WTC11 (cell line): ENCODE data around the gene NEDD9. TPM values are rescaled to one million over a fixed set of nuclear protein-coding genes. Genes with fewer than 3 reads are reported as not detected.

Experiments
- ATAC-seq: fragments of 200-7000 bp; cut with Tn5 transposase; 2 replicates; pipeline ENCODE4 v1.10.0; 2021; ENCODE audit warnings: mild to moderate bottlenecking, moderate library complexity
- CTCF ChIA-PET: fragments of 300-600 bp; sonication (Branson Sonifier 250); formaldehyde crosslinking; loops from one replicate; lab custom pipeline; 2021; ENCODE audit warnings: antibody characterized with exemption; lab: Charles Lee
- POLR2A ChIA-PET: fragments of 350-600 bp; sonication (Branson Sonifier 250); formaldehyde crosslinking; loops from one replicate; lab custom pipeline; 2021; ENCODE audit warnings: antibody characterized with exemption; lab: Charles Lee
- DNase-seq: peaks from one replicate; pipeline ENCODE4 v3.0.0; 2021; ENCODE audit warnings: low spot score
- H3K27ac Mint-ChIP-seq: 2 replicates; pipeline ENCODE4 v1.8.0; 2021; ENCODE audit warnings: mixed read lengths
- H3K27me3 Mint-ChIP-seq: 2 replicates; pipeline ENCODE4 v1.8.0; 2021; ENCODE audit warnings: low read depth, mild to moderate bottlenecking, moderate library complexity, mixed read lengths
- H3K36me3 Mint-ChIP-seq: 2 replicates; pipeline ENCODE4 v1.8.0; 2021; ENCODE audit warnings: mixed read lengths
- H3K4me1 Mint-ChIP-seq: 2 replicates; pipeline ENCODE4 v1.8.0; 2022; ENCODE audit warnings: mixed read lengths
- H3K4me3 Mint-ChIP-seq: 2 replicates; pipeline ENCODE4 v1.8.0; 2021; ENCODE audit warnings: mild to moderate bottlenecking, moderate library complexity, mixed read lengths
- H3K9me3 Mint-ChIP-seq: 2 replicates; pipeline ENCODE4 v1.8.0; 2021; ENCODE audit warnings: mixed read lengths
- CBFB ChIP-seq: sonication (generic); formaldehyde crosslinking; IDR thresholded peaks from 2 replicates; pipeline ENCODE4 v1.8.1; 2022; ENCODE audit warnings: mild to moderate bottlenecking, low read depth, missing genetic modification reagents
- EMX1 ChIP-seq: fragments of 250-450 bp; sonication (Bioruptor Pico); IDR thresholded peaks from 2 replicates; pipeline ENCODE4 v1.8.0; 2021; ENCODE audit warnings: mild to moderate bottlenecking
- FOXK1 ChIP-seq: sonication (generic); formaldehyde crosslinking; IDR thresholded peaks from 2 replicates; pipeline ENCODE4 v1.8.0; 2022; ENCODE audit warnings: mild to moderate bottlenecking, moderate library complexity, missing genetic modification reagents
- JAZF1 ChIP-seq: fragments of 250-450 bp; sonication (Bioruptor Pico); IDR thresholded peaks from 2 replicates; pipeline ENCODE4 v1.9.0; 2021; ENCODE audit warnings: moderate library complexity, mild to moderate bottlenecking, inconsistent platforms
- JUN ChIP-seq: sonication (generic); formaldehyde crosslinking; IDR thresholded peaks from 2 replicates; pipeline ENCODE4 v1.8.0; 2023; ENCODE audit warnings: mild to moderate bottlenecking, missing genetic modification reagents
- MXD4 ChIP-seq: fragments of 250-450 bp; sonication (Bioruptor Pico); IDR thresholded peaks from 2 replicates; pipeline ENCODE4 v1.8.0; 2021; ENCODE audit warnings: mild to moderate bottlenecking, moderate library complexity, borderline replicate concordance
- NR1H2 ChIP-seq: sonication (generic); formaldehyde crosslinking; IDR thresholded peaks from 2 replicates; pipeline ENCODE4 v1.9.0; 2021; ENCODE audit warnings: mild to moderate bottlenecking, moderate library complexity, missing genetic modification reagents
- NR3C1 ChIP-seq: sonication (generic); formaldehyde crosslinking; conservative IDR thresholded peaks from 2 replicates; pipeline ENCODE4 v1.8.1; 2023; ENCODE audit warnings: low read depth, mild to moderate bottlenecking, missing genetic modification reagents
- RORB ChIP-seq: fragments of 250-450 bp; sonication (Bioruptor Pico); IDR thresholded peaks from 2 replicates; pipeline ENCODE4 v1.9.0; 2021; ENCODE audit warnings: mild to moderate bottlenecking
- ZNF121 ChIP-seq: sonication (generic); formaldehyde crosslinking; IDR thresholded peaks from 2 replicates; pipeline ENCODE4 v1.8.0; 2023; ENCODE audit warnings: missing genetic modification reagents
- ZNF138 ChIP-seq: sonication (generic); formaldehyde crosslinking; conservative IDR thresholded peaks from 2 replicates; pipeline ENCODE4 v1.8.1; 2022; ENCODE audit warnings: mild to moderate bottlenecking, moderate library complexity, missing genetic modification reagents
- ZNF396 ChIP-seq: fragments of 250-450 bp; sonication (Bioruptor Pico); IDR thresholded peaks from 2 replicates; pipeline ENCODE4 v1.8.0; 2021; ENCODE audit warnings: mild to moderate bottlenecking, moderate library complexity, borderline replicate concordance
- total RNA-seq: library from RNA; stranded (reverse); gene quantifications from 3 replicates; pipeline ENCODE4 v1.2.3, GENCODE V29; 2021
- TF ChIP-seq, protein P1 (sequence below): sonication (generic); formaldehyde crosslinking; IDR thresholded peaks from 2 replicates; pipeline ENCODE4 v1.8.0; 2022; ENCODE audit warnings: mild to moderate bottlenecking, missing genetic modification reagents
- TF ChIP-seq, protein P2 (sequence below): fragments of 250-450 bp; sonication (Bioruptor Pico); IDR thresholded peaks from 2 replicates; pipeline ENCODE4 v1.9.0; 2021; ENCODE audit warnings: moderate library complexity, mild to moderate bottlenecking, inconsistent platforms, borderline replicate concordance
- TF ChIP-seq, protein P3 (sequence below): sonication (generic); formaldehyde crosslinking; conservative IDR thresholded peaks from 2 replicates; pipeline ENCODE4 v1.8.1; 2023; ENCODE audit warnings: mild to moderate bottlenecking, low read depth, missing genetic modification reagents, moderate library complexity
- TF ChIP-seq, protein P4 (sequence below): sonication (generic); formaldehyde crosslinking; IDR thresholded peaks from 2 replicates; pipeline ENCODE4 v1.8.0; 2022; ENCODE audit warnings: mild to moderate bottlenecking, missing genetic modification reagents
- TF ChIP-seq, protein P5 (sequence below): fragments of 200-600 bp; IDR thresholded peaks from 2 replicates; pipeline ENCODE4 v1.8.0; 2022; ENCODE audit warnings: antibody characterized with exemption
- TF ChIP-seq, protein P6 (sequence below): sonication (generic); formaldehyde crosslinking; IDR thresholded peaks from 2 replicates; pipeline ENCODE4 v1.8.1; 2023; ENCODE audit warnings: mild to moderate bottlenecking, missing genetic modification reagents

The NEDD9 gene
- total RNA-seq, 1 experiment from 2014 or later = 9.8 TPM

DNA sequence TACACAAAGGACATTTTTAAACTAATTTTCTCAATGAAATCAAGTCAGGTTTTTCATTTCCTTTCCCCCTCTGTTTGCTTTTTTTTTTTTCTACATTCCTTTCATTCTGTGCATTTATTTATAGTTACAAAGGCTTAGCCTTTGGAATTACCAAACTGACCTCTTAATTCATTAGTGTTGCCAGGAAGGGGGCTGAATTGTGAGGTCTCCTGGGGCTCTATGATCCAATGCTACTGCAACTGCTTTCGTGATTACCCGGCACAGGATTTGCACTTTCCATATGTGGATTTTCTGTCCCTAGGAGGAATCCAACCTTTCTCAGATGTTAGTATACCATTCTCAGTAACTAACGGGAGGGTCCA lies 35.3 kb downstream of the NEDD9 start:
- POLR2A ChIA-PET = no interaction called here
- Mint-ChIP-seq H3K4me3 (peak overlapping the region; percentile 32), H3K4me1 (peaks cover 71% of the 10 kb centered on the region), H3K36me3 (peaks cover 22% of the 10 kb centered on the region)
- ATAC-seq = peak; percentile 22
- CTCF ChIA-PET = interaction anchor here (1.5 kb wide), 1 partner anchor 24 kb away, joined by 3 read pairs; no protein-coding TSS in a partner anchor
- no peak for DNase-seq
- TF ChIP-seq, protein P1, sequence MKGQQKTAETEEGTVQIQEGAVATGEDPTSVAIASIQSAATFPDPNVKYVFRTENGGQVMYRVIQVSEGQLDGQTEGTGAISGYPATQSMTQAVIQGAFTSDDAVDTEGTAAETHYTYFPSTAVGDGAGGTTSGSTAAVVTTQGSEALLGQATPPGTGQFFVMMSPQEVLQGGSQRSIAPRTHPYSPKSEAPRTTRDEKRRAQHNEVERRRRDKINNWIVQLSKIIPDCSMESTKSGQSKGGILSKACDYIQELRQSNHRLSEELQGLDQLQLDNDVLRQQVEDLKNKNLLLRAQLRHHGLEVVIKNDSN (CRISPR knock-in tag) = no peak
- TF ChIP-seq, protein P2, sequence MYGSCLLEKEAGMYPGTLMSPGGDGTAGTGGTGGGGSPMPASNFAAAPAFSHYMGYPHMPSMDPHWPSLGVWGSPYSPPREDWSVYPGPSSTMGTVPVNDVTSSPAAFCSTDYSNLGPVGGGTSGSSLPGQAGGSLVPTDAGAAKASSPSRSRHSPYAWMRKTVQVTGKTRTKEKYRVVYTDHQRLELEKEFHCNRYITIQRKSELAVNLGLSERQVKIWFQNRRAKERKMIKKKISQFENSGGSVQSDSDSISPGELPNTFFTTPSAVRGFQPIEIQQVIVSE = no peak
- TF ChIP-seq, protein P3, sequence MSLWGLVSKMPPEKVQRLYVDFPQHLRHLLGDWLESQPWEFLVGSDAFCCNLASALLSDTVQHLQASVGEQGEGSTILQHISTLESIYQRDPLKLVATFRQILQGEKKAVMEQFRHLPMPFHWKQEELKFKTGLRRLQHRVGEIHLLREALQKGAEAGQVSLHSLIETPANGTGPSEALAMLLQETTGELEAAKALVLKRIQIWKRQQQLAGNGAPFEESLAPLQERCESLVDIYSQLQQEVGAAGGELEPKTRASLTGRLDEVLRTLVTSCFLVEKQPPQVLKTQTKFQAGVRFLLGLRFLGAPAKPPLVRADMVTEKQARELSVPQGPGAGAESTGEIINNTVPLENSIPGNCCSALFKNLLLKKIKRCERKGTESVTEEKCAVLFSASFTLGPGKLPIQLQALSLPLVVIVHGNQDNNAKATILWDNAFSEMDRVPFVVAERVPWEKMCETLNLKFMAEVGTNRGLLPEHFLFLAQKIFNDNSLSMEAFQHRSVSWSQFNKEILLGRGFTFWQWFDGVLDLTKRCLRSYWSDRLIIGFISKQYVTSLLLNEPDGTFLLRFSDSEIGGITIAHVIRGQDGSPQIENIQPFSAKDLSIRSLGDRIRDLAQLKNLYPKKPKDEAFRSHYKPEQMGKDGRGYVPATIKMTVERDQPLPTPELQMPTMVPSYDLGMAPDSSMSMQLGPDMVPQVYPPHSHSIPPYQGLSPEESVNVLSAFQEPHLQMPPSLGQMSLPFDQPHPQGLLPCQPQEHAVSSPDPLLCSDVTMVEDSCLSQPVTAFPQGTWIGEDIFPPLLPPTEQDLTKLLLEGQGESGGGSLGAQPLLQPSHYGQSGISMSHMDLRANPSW (CRISPR knock-in tag) = no peak
- TF ChIP-seq CBFB (CRISPR knock-in tag) (no peak), RORB (CRISPR knock-in tag) (no peak), JAZF1 (CRISPR knock-in tag) (no peak), JUN (CRISPR knock-in tag) (no peak), NR1H2 (no peak), ZNF138 (CRISPR knock-in tag) (no peak), ZNF396 (no peak), FOXK1 (CRISPR knock-in tag) (no peak), MXD4 (CRISPR knock-in tag) (no peak), EMX1 (CRISPR knock-in tag) (no peak), NR3C1 (no peak), ZNF121 (CRISPR knock-in tag) (no peak)
- TF ChIP-seq, protein P4, sequence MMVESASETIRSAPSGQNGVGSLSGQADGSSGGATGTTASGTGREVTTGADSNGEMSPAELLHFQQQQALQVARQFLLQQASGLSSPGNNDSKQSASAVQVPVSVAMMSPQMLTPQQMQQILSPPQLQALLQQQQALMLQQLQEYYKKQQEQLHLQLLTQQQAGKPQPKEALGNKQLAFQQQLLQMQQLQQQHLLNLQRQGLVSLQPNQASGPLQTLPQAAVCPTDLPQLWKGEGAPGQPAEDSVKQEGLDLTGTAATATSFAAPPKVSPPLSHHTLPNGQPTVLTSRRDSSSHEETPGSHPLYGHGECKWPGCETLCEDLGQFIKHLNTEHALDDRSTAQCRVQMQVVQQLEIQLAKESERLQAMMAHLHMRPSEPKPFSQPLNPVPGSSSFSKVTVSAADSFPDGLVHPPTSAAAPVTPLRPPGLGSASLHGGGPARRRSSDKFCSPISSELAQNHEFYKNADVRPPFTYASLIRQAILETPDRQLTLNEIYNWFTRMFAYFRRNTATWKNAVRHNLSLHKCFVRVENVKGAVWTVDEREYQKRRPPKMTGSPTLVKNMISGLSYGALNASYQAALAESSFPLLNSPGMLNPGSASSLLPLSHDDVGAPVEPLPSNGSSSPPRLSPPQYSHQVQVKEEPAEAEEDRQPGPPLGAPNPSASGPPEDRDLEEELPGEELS (CRISPR knock-in tag) = no peak
- TF ChIP-seq, protein P5, sequence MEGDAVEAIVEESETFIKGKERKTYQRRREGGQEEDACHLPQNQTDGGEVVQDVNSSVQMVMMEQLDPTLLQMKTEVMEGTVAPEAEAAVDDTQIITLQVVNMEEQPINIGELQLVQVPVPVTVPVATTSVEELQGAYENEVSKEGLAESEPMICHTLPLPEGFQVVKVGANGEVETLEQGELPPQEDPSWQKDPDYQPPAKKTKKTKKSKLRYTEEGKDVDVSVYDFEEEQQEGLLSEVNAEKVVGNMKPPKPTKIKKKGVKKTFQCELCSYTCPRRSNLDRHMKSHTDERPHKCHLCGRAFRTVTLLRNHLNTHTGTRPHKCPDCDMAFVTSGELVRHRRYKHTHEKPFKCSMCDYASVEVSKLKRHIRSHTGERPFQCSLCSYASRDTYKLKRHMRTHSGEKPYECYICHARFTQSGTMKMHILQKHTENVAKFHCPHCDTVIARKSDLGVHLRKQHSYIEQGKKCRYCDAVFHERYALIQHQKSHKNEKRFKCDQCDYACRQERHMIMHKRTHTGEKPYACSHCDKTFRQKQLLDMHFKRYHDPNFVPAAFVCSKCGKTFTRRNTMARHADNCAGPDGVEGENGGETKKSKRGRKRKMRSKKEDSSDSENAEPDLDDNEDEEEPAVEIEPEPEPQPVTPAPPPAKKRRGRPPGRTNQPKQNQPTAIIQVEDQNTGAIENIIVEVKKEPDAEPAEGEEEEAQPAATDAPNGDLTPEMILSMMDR = no peak
- TF ChIP-seq, protein P6, sequence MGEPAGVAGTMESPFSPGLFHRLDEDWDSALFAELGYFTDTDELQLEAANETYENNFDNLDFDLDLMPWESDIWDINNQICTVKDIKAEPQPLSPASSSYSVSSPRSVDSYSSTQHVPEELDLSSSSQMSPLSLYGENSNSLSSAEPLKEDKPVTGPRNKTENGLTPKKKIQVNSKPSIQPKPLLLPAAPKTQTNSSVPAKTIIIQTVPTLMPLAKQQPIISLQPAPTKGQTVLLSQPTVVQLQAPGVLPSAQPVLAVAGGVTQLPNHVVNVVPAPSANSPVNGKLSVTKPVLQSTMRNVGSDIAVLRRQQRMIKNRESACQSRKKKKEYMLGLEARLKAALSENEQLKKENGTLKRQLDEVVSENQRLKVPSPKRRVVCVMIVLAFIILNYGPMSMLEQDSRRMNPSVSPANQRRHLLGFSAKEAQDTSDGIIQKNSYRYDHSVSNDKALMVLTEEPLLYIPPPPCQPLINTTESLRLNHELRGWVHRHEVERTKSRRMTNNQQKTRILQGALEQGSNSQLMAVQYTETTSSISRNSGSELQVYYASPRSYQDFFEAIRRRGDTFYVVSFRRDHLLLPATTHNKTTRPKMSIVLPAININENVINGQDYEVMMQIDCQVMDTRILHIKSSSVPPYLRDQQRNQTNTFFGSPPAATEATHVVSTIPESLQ (CRISPR knock-in tag) = no peak
- TF ChIP-seq, all 79 proteins: peak for 0
- Mint-ChIP-seq H3K9me3 (peaks cover 5% of the 10 kb centered on the region), H3K27ac (peak overlapping the region; percentile 92), H3K27me3 (no peaks in the 10 kb centered on the region; the same call in 1 of the 2 replicates)
